Measurements from ENCODE around the gene ADAM17. TPM values are rescaled to one million over a fixed set of nuclear protein-coding genes. Genes with fewer than 3 reads are reported as not detected.

The ADAM17 gene
- total and polyA plus RNA-seq, 9 of the 15 experiments (the other 6 are each of a cell fraction or from before 2014, with no cell fraction given): 5.8 to 30.0 (median 19.0) TPM

- TF ChIP-seq RERE (CRISPR knock-in tag; IDR thresholded peaks at IDR 0.05; ENCODE audit: borderline replicate concordance) (no peak), KDM1A (IDR thresholded peaks at IDR 0.05) (no peak), SIN3A (IDR thresholded peaks at IDR 0.05; ENCODE audit: borderline replicate concordance in 2 of 2, control insufficient read depth in 1 of 2, low read depth in 2 of 2, low read length in 2 of 2) (no peak), BHLHE40 (IDR thresholded peaks at IDR 0.05; ENCODE audit: low read length) (peak; percentile 16; the same call in 1 of the 2 replicates), FOXK2 (conservative IDR thresholded peaks at IDR 0.05 in 1 of 2, IDR thresholded peaks at IDR 0.05 in 1 of 2; ENCODE audit: low read depth in 2 of 2) (peak in 1 of 2 experiments; percentile 34; a peak in 2 of 4 replicates), RFX7 (CRISPR knock-in tag; IDR thresholded peaks at IDR 0.05) (0 out of 2 replicates have a peak, but pooled peaks have one; percentile 39)
Measured at GRCh38 chr2:9554921-9555296, 721 bp downstream of the ADAM17 start (continued).
